HEK293T (cell line): Measurements from ENCODE around the gene MSI1.
A peak's percentile ranks its signal among the peaks of the same experiment; 100 is the strongest.

ENCODE experiments used
- CTCF ChIA-PET: fragments of 350-600 bp; formaldehyde crosslinking; extraction: SDS; loops from one replicate; lab custom pipeline; 2021; ENCODE audit warnings: antibody characterized with exemption, inconsistent platforms; lab: Yijun Ruan, JAX
- POLR2A ChIA-PET: fragments of 350-600 bp; formaldehyde crosslinking; extraction: SDS; loops from one replicate; lab custom pipeline; 2020; ENCODE audit warnings: antibody characterized with exemption, inconsistent platforms; lab: Yijun Ruan, JAX
- DNase-seq: peaks from one replicate; pipeline ENCODE4 v3.0.0; 2012; ENCODE audit warnings: mixed read lengths; ENCODE audit errors: extremely low spot score
- ARNT ChIP-seq: fragments of 450-650 bp; IDR thresholded peaks from 2 replicates; pipeline ENCODE4 v1.6.1; 2017; ENCODE audit warnings: mild to moderate bottlenecking
- BHLHE40 ChIP-seq: fragments of 450-650 bp; IDR thresholded peaks from 2 replicates; pipeline ENCODE4 v1.6.1; 2016; ENCODE audit warnings: mild to moderate bottlenecking, moderate library complexity, borderline replicate concordance
- CTBP1 ChIP-seq: fragments of 450-650 bp; IDR thresholded peaks from 2 replicates; pipeline ENCODE4 v1.6.1; 2016; ENCODE audit warnings: borderline replicate concordance
- ELF4 ChIP-seq: fragments of 450-650 bp; IDR thresholded peaks from 2 replicates; pipeline ENCODE4 v1.6.1; 2017; ENCODE audit warnings: antibody characterized with exemption
- FOXA1 ChIP-seq: fragments of 450-650 bp; IDR thresholded peaks from 2 replicates; pipeline ENCODE4 v1.6.1; 2016; ENCODE audit warnings: mild to moderate bottlenecking
- FOXK2 ChIP-seq: fragments of 450-650 bp; IDR thresholded peaks from 2 replicates; pipeline ENCODE4 v1.6.1; 2016; ENCODE audit warnings: mild to moderate bottlenecking
- FOXM1 ChIP-seq: fragments of 450-650 bp; IDR thresholded peaks from 2 replicates; pipeline ENCODE4 v1.6.1; 2017; ENCODE audit warnings: mild to moderate bottlenecking, borderline replicate concordance
- HDGF ChIP-seq: fragments of 450-650 bp; IDR thresholded peaks from 2 replicates; pipeline ENCODE4 v1.6.1; 2017; ENCODE audit warnings: antibody characterized with exemption, borderline replicate concordance
- L3MBTL2 ChIP-seq: fragments of 450-650 bp; conservative IDR thresholded peaks from 2 replicates; pipeline ENCODE4 v1.6.1; 2016; ENCODE audit warnings: mild to moderate bottlenecking
- LEF1 ChIP-seq: fragments of 450-650 bp; IDR thresholded peaks from 2 replicates; pipeline ENCODE4 v1.6.1; 2017; ENCODE audit warnings: mild to moderate bottlenecking, borderline replicate concordance
- NFRKB ChIP-seq: fragments of 450-650 bp; IDR thresholded peaks from 2 replicates; pipeline ENCODE4 v1.6.1; 2016; ENCODE audit warnings: mild to moderate bottlenecking, moderate library complexity
- SP1 ChIP-seq: fragments of 450-650 bp; IDR thresholded peaks from 2 replicates; pipeline ENCODE4 v1.6.1; 2017
- SUZ12 ChIP-seq: fragments of 450-650 bp; IDR thresholded peaks from 2 replicates; pipeline ENCODE4 v1.6.1; 2016; ENCODE audit warnings: mild to moderate bottlenecking
- TARDBP ChIP-seq: fragments of 450-650 bp; IDR thresholded peaks from 2 replicates; pipeline ENCODE4 v1.6.1; 2016
- ZNF384 ChIP-seq: fragments of 450-650 bp; IDR thresholded peaks from 2 replicates; pipeline ENCODE4 v1.6.1; 2016
- TF ChIP-seq, protein P1 (sequence below): fragments of 450-650 bp; IDR thresholded peaks from 2 replicates; pipeline ENCODE4 v1.6.1; 2016

Gene MSI1

DNA sequence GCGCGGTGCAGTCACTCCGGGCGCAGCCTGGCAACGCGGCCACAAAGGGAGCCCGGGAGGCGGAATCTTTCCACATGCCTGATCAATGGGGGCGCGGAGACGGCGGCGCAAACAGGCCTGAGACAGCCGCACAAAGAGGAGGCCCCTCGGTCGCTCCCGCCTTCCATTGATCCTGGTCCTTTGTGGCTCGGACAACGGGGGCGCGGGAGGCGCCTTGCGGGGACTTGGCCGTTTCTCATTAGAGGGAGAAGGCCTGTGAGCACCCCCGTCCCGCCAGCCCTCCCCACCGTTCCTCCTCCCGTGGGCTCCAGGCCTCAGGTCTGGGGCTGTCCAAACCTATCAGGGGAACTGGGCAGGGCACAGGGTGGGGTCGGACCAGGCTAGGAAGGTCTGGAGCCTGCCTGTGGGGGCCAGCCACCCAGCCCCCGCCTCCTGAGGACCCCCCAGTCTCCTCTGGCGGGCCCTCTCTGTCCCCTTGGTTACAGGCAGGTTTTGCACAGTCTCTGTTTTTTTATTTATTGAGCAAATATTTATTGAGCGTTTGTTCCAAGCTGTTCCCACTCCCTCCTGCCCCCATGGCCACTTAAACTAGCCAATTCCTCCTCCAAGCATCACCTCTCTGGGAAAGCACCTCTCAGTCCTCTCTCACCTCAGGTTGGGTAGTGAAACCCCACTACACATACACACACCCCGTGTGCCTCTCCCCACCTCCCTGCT lies 29.0 kb upstream of the MSI1 start:
- TF ChIP-seq SUZ12: no peak
- no peak for TF ChIP-seq L3MBTL2
- TF ChIP-seq CTBP1: no peak
- no peak for TF ChIP-seq FOXA1
- TF ChIP-seq TARDBP: no peak
- no peak for TF ChIP-seq ELF4
- TF ChIP-seq HDGF: no peak
- TF ChIP-seq FOXM1: no peak
- TF ChIP-seq SP1: no peak
- TF ChIP-seq BHLHE40: no peak
- no peak for TF ChIP-seq ZNF384
- TF ChIP-seq NFRKB: no peak
- TF ChIP-seq, protein P1, sequence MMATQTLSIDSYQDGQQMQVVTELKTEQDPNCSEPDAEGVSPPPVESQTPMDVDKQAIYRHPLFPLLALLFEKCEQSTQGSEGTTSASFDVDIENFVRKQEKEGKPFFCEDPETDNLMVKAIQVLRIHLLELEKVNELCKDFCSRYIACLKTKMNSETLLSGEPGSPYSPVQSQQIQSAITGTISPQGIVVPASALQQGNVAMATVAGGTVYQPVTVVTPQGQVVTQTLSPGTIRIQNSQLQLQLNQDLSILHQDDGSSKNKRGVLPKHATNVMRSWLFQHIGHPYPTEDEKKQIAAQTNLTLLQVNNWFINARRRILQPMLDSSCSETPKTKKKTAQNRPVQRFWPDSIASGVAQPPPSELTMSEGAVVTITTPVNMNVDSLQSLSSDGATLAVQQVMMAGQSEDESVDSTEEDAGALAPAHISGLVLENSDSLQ: no peak
- TF ChIP-seq ARNT: no peak
- TF ChIP-seq FOXK2: no peak
- no peak for TF ChIP-seq LEF1
- DNase-seq: no peak
- POLR2A ChIA-PET: no interaction called here

DNA sequence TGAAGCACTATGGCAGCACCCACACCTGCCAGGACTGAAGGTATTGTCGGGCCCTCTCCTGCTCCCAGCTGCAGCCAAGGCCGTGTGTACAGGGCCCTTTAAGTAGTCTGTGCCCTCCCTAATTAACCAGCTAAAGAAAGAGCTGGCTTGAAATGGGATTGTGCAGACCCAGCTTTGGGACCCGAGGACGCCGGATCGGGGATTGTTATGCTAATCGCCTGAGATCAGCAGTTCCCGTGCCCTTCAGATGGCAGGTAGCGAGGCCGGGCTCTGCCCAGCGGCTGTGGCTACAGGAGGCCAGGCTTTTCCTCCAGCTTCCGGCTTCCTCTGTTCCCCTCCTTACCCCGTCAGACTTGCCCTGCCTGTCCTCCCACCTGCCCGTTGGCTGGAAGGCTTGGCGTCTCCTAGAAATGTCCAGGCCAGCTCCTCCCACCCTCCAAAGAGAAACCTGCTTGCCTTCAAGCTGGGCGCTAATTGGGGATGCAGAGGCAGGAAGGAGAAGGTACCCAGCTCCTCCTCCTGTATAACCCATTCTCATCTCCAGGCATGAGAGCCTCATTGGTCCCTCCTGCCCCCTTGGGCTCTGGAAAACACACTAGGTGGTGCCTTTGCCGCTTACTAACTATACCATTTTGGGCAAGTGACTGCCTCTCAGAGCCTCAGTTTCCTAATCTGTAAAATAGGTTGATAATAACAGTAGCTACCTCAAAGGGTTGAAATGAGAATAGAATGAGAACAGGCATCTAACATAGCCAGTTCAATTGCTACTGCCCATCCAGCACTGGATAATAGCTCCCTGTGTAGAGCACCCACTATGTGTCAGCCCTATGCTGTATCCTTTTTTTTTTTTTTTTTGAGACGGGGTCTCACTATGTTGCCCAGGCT lies 25.8 kb upstream of the MSI1 start:
- DNase-seq: no peak
- ChIA-PET CTCF (no interaction called here), POLR2A (interaction anchor here (0.9 kb wide), 1 partner anchor 27 kb away, joined by 3 read pairs; no protein-coding TSS in a partner anchor)
- no peak for TF ChIP-seq BHLHE40
- TF ChIP-seq SUZ12: no peak
- TF ChIP-seq, protein P1: no peak
- TF ChIP-seq SP1: no peak
- no peak for TF ChIP-seq FOXM1
- TF ChIP-seq CTBP1: no peak
- TF ChIP-seq HDGF: no peak
- TF ChIP-seq FOXA1: no peak
- no peak for TF ChIP-seq FOXK2

More for the DNA sequence above, 29.0 kb upstream of the MSI1 start:
- CTCF ChIA-PET: no interaction called here

DNA sequence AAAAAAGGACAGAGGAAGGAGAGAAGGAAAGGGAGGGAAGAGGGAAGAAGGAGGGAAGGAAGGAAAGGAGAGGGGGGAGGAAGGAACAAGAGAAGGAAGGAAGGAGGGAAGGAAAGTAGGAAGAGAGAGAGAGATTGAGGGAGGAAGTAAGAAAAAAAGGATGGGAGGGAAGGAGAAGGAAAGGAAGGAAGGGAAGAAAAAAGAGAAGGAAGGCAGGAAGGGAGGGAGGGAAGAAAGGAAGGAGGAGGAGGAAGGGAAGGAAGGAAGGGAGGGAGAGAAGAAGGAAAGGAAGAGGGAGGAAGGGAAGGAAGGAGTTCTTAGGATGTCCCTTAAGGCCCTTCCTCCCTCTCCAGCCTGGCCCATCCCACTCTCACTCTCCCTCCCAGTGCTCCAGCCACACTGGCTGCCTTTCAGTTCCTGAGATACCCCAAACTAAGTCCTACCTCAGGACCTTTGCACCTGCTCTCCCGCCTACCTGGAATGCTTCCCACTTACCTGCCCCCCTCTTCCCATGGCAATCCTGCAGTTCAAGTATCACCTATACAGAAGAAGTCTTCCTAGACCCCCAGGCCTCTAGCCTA lies 21.7 kb upstream of the MSI1 start:
- DNase-seq: no peak
- POLR2A ChIA-PET: no interaction called here
- CTCF ChIA-PET: no interaction called here
- no peak for TF ChIP-seq SUZ12
- no peak for TF ChIP-seq FOXA1
- TF ChIP-seq ELF4: no peak
- TF ChIP-seq CTBP1: no peak
- no peak for TF ChIP-seq ZNF384
- no peak for TF ChIP-seq L3MBTL2
- TF ChIP-seq LEF1: no peak
- no peak for TF ChIP-seq HDGF
- no peak for TF ChIP-seq ARNT
- TF ChIP-seq FOXM1: no peak
- no peak for TF ChIP-seq NFRKB
- no peak for TF ChIP-seq BHLHE40
- TF ChIP-seq FOXK2: no peak

DNA sequence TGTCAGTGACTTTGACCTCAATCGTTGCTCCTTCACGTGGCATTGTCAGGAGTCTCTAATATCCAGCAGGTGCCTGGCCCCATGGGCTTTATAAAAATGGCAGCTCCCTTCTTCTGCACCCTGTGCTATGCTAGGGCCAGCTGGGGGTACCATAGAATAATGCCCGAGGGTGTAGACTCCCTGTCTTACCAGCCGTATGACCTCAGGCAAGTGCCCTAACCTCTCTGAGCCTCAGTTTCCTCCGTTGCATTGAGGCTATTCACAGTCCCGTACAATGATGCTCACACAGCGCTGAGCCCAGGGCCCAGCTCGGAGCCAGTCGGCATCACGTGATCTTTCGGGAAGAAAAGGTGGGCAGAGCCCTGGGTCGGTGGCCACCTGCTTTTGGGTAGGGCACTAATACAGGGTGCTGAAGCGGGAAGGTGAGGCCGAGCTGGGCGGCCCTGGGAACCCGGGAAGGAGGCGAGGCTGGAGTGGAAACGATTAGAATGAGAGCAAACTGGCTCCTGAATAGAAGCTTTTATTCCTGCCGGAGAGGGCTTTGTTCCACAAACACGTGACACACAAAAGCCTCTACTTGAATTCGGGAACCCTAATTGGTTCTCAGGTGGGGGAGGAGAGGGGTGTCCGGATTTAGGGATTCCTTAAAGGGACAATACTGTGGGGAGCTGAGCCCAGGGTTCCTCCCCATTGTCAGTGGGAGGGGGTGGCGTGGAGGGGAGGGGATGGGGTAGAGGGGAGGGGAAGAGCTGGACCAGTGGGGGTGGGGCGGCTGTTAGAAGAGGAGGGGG lies 19.9 kb upstream of the MSI1 start:
- no peak for DNase-seq
- TF ChIP-seq CTBP1 (no peak), NFRKB (no peak), ZNF384 (no peak), ELF4 (no peak), LEF1 (no peak), FOXK2 (no peak), FOXA1 (no peak), L3MBTL2 (no peak)
- TF ChIP-seq, protein P1: no peak
- POLR2A ChIA-PET: interaction anchor here (0.9 kb wide), 1 partner anchor 97 kb away, joined by 3 read pairs; the partner anchor contains the start of gene RNU4-2
- CTCF ChIA-PET: no interaction called here

DNA sequence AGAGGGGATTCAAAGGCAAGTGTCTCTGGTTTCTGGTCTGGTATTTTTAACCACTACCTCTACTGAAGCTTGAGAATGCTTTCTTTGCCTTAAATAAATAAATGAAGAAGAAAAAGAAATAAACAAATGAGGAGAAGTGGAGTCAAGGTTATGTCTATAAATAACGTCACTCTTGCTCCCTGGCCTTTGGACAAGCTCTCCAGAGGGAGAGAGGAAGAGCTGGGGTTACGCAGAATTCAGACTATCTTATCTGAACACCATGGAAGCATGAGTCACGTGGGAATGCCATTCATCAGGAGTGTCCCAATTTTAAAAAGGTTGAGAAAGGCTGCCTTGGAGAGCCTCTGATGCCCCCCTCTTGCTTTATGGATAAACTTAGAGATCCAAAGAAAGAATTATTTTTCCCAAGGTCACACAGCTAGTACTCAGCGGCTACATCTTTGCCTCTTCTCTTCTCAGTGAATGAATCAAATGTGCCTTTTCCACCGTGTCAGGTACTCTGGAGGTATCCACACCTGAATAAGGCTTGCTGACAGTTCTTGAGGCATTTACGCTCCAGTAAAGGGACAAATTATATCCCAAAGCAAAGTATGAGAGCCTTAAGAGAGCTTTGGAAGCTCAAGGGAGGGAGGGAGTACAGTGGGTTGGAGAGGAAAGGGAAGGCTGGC lies 12.9 kb upstream of the MSI1 start:
- no peak for TF ChIP-seq ELF4
- TF ChIP-seq, protein P1: 0 out of 2 replicates have a peak, but pooled peaks have one; percentile 24
- CTCF ChIA-PET: interaction anchor here (1.1 to 3.1 kb wide), 3 partner anchors 15 to 48 kb away, joined by 3 to 17 read pairs (median 3); no protein-coding TSS in a partner anchor
- POLR2A ChIA-PET: interaction anchor here (0.9 to 1.0 kb wide), 2 partner anchors 8 to 181 kb away, joined by 3 read pairs; partner anchors contain the start of gene RPLP0
- DNase-seq: no peak
